Ishikawa (cell line): Measurements from ENCODE around the gene PARP1.

Experiments used
- CEBPB ChIP-seq: IDR thresholded peaks from 2 replicates; pipeline ENCODE4 v1.6.1; 2012
- CREB1 ChIP-seq: IDR thresholded peaks from 2 replicates; pipeline ENCODE4 v1.6.1; 2012; ENCODE audit warnings: low read depth
- EGR1 ChIP-seq: IDR thresholded peaks from 2 replicates; pipeline ENCODE4 v1.6.1; 2012
- EP300 ChIP-seq: IDR thresholded peaks from 2 replicates; pipeline ENCODE4 v1.6.1; 2012; ENCODE audit warnings: borderline replicate concordance
- FOXM1 ChIP-seq: IDR thresholded peaks from 2 replicates; pipeline ENCODE4 v1.6.1; 2012; ENCODE audit warnings: low read depth, borderline replicate concordance
- NFIC ChIP-seq: IDR thresholded peaks from 2 replicates; pipeline ENCODE4 v1.6.1; 2012
- RAD21 ChIP-seq: IDR thresholded peaks from 2 replicates; pipeline ENCODE4 v1.6.1; 2012; ENCODE audit warnings: low read depth
- TAF1 ChIP-seq: IDR thresholded peaks from 2 replicates; pipeline ENCODE4 v1.6.1; 2012; ENCODE audit warnings: low read depth, mild to moderate bottlenecking
- TCF12 ChIP-seq: IDR thresholded peaks from 2 replicates; pipeline ENCODE4 v1.6.1; 2012; ENCODE audit warnings: low read depth
- TEAD4 ChIP-seq: IDR thresholded peaks from 2 replicates; pipeline ENCODE4 v1.6.1; 2012
- YY1 ChIP-seq: IDR thresholded peaks from 2 replicates; pipeline ENCODE4 v1.6.1; 2012; ENCODE audit warnings: low read depth
- ZBTB7A ChIP-seq: IDR thresholded peaks from 2 replicates; pipeline ENCODE4 v1.6.1; 2012; ENCODE audit warnings: low read depth
- TF ChIP-seq, protein P1 (sequence below): IDR thresholded peaks from 2 replicates; pipeline ENCODE4 v1.6.1; 2012; ENCODE audit warnings: low read depth, mild to moderate bottlenecking
- TF ChIP-seq, protein P2 (sequence below): IDR thresholded peaks from 2 replicates; pipeline ENCODE4 v1.6.1; 2012
- TF ChIP-seq, protein P3 (sequence below): IDR thresholded peaks from 2 replicates; pipeline ENCODE4 v1.6.1; 2012

PARP1 gene

DNA sequence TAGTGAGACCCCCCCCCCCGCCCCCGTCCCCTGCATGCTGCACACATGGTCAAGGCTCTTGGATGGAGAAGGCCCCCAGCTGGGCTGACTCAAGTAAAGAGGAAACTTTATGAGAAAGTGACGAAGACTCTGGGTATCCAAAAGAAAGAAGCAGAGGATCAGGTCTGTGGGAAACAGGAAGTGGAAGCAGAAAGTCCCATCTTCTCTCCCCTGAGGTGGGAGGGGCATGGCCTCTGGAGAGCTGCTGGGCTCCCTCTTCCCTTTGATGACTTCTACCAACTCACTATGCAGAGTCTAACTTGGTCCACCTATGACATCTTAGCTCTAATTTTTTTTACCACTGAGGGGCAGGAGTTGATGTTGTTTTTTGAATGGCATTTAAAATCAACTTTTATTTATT lies 56.2 kb downstream of the PARP1 start:
- TF ChIP-seq TCF12 (no peak), NFIC (no peak), TEAD4 (no peak), EP300 (no peak), ZBTB7A (no peak), FOXM1 (no peak), RAD21 (no peak), TAF1 (no peak), CREB1 (no peak), YY1 (no peak), EGR1 (no peak), CEBPB (no peak)
- TF ChIP-seq, protein P1, sequence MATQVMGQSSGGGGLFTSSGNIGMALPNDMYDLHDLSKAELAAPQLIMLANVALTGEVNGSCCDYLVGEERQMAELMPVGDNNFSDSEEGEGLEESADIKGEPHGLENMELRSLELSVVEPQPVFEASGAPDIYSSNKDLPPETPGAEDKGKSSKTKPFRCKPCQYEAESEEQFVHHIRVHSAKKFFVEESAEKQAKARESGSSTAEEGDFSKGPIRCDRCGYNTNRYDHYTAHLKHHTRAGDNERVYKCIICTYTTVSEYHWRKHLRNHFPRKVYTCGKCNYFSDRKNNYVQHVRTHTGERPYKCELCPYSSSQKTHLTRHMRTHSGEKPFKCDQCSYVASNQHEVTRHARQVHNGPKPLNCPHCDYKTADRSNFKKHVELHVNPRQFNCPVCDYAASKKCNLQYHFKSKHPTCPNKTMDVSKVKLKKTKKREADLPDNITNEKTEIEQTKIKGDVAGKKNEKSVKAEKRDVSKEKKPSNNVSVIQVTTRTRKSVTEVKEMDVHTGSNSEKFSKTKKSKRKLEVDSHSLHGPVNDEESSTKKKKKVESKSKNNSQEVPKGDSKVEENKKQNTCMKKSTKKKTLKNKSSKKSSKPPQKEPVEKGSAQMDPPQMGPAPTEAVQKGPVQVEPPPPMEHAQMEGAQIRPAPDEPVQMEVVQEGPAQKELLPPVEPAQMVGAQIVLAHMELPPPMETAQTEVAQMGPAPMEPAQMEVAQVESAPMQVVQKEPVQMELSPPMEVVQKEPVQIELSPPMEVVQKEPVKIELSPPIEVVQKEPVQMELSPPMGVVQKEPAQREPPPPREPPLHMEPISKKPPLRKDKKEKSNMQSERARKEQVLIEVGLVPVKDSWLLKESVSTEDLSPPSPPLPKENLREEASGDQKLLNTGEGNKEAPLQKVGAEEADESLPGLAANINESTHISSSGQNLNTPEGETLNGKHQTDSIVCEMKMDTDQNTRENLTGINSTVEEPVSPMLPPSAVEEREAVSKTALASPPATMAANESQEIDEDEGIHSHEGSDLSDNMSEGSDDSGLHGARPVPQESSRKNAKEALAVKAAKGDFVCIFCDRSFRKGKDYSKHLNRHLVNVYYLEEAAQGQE, result no peak
- TF ChIP-seq, protein P2, sequence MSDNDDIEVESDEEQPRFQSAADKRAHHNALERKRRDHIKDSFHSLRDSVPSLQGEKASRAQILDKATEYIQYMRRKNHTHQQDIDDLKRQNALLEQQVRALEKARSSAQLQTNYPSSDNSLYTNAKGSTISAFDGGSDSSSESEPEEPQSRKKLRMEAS, result no peak
- TF ChIP-seq, protein P3, sequence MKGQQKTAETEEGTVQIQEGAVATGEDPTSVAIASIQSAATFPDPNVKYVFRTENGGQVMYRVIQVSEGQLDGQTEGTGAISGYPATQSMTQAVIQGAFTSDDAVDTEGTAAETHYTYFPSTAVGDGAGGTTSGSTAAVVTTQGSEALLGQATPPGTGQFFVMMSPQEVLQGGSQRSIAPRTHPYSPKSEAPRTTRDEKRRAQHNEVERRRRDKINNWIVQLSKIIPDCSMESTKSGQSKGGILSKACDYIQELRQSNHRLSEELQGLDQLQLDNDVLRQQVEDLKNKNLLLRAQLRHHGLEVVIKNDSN, result no peak

DNA sequence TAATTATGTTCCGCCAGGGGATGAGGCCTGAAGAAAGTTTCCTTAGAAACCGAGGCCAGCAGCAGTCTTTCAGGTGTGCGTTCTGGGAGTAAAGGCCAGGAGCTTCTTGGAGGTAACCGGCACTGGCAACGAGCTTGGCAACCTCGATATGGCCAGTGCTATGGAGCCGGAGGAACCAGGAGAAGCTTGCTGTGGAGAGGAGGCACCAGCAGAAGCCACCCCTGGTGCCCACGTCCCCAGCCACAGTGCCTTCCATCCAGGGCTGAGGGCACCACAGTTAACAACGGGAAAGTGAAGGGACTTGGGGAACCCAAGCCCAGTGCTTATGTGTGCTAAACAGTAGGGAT lies 57.4 kb downstream of the PARP1 start:
- no peak for TF ChIP-seq TAF1
- TF ChIP-seq YY1, result no peak
- no peak for TF ChIP-seq TEAD4
- no peak for TF ChIP-seq ZBTB7A
- no peak for TF ChIP-seq TCF12
- no peak for TF ChIP-seq CEBPB
- no peak for TF ChIP-seq EP300

DNA sequence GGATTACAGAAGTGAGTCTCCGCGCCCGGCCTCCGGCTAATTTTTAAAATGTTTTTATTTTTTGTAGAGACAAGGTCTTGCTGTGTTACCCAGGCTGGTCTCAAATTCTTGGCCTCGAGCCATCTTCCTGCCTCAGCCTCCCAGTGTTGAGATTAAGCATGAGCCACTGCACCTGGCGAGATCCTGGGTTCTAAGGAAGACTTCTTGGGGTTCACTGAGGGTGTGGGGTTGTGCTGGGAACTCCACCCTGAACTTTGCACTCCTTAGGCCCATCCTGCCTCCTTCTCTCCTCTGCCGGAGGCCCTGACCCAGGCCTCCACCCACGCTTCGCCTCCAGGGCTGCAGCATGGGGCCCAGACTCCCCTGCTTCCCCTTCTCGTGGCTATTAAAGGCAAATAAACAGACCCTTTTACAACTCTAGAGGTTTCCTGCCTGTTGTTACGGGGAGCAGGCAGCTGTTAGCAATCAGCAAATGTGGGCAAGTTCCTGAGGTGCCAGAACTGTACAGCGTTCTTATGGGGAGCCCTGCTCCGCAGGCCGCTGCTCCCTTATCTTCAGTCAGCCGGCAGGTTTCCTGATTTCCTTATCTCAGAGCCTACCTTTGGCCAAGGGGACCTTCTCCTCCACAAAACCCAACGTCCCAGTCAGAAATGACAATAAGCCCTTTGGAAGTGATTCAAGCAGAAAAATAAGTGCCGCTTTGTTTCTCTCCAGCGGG lies 57.9 kb downstream of the PARP1 start:
- TF ChIP-seq TEAD4, result no peak
- TF ChIP-seq FOXM1, result no peak
- TF ChIP-seq, protein P3, result no peak
- no peak for TF ChIP-seq TCF12
- TF ChIP-seq, protein P2, result no peak
- no peak for TF ChIP-seq NFIC
- TF ChIP-seq CEBPB, result no peak

DNA sequence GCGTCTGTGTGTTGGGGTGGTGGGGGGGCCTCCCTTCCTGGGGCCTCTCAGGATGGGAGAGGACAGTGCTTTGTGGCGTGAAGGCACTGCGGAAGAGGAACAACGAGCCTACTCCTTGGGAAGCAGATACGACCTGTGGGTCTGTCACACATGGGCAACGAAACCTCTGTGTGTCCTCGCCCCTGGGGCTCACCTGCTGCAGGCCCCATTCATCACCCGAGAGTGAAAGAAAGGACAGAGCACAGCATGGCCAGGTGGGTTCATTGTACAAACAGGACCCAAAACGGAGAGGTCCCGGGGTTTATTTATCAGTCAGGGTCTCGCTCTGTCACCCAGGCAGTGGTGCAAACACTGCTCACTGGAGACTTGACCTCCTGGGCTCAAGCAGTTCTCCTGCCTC lies 58.8 kb downstream of the PARP1 start:
- no peak for TF ChIP-seq EGR1

DNA sequence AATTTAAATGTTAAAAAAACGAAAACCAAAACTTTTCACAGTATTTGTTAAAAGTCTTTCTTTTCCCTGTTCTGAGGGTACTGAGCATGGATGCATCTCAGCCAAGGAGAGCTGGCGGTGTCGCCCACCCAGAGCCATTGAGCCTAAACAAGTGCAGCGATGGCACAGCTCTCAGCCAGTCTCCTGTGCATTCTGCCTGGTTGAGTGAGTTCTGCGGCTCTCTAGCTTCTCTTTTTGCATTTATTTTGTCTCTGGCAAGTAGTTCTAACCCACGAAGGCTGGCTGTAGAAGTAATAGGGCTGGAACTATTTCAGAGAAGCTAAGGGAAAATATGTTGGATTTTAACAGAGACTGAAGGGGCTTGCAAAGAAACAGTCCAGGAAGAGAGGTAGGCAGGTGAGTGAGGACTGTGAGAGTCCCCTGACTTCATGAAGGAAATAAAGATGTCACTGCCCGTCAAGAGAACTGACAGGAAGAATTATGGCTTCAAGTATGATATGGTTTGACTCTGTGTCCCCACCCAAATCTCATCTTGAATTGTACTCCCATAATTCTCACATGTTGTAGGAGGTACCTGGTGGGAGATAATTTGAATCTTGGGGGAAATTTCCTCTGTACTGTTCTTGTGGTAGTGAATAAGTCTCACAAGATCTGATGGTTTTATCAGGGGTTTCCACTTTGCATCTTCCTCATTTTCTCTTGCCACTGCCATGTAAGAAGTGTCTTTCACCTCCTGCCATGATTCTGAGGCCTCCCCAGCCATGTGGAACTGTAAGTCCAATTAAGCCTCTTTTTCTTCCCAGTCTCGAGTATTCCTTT lies 63.2 kb downstream of the PARP1 start:
- TF ChIP-seq EGR1 (no peak), EP300 (no peak), TEAD4 (no peak), TAF1 (no peak), TCF12 (no peak), YY1 (no peak), FOXM1 (no peak), NFIC (no peak), CEBPB (no peak)
- TF ChIP-seq, protein P2, result no peak
- TF ChIP-seq, protein P1, result no peak

DNA sequence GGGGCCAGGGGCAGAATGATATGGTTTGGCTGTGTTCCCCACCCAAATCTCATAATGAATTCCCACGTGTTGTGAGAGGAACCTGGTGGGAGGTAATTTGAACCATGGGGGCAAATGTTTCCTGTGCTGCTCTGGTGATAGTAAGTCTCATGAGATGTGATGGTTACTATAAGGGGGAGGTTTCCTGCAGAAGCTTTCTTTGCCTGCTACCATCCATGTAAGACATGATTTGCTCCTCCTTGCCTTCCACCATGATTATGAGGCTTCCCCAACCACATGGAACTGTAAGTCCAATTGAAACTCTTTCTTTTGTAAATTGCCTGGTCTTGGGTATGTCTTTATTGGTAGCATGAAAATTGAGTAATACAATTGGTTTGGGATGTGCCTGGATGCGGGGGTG lies 65.2 kb downstream of the PARP1 start:
- TF ChIP-seq, protein P2, result no peak
- TF ChIP-seq TAF1 (no peak), CREB1 (no peak), TCF12 (no peak), YY1 (no peak), EGR1 (no peak), CEBPB (no peak), TEAD4 (no peak), RAD21 (no peak), FOXM1 (no peak), NFIC (no peak), EP300 (no peak), ZBTB7A (no peak)
- TF ChIP-seq, protein P3, result no peak
- TF ChIP-seq, protein P1, result no peak
